OCI-LY1 (cell line): ENCODE results near the gene VEGFB.
A peak's percentile ranks its signal among the peaks of the same experiment; 100 is the strongest.

Source experiments
- H2AFZ ChIP-seq: fragments of 200-600 bp; sonication (generic), shearing (Covaris generic); 2 replicates; pipeline ENCODE4 v1.6.0; 2014; ENCODE audit warnings: antibody characterized with exemption, mild to moderate bottlenecking, low read length
- H3F3A ChIP-seq: fragments of 200-600 bp; sonication (generic), shearing (Covaris generic); 2 replicates; pipeline ENCODE4 v1.6.0; 2014; ENCODE audit warnings: mild to moderate bottlenecking, antibody characterized with exemption, low read length, moderate library complexity; ENCODE audit not compliant: insufficient read depth
- H3K27ac ChIP-seq: fragments of 200-600 bp; sonication (generic); 2 replicates; pipeline ENCODE4 v1.5.1; 2014; ENCODE audit warnings: low read length, mixed run types, mild to moderate bottlenecking, low read depth; ENCODE audit not compliant: poor library complexity, severe bottlenecking
- H3K27me3 ChIP-seq: fragments of 200-600 bp; sonication (generic); 2 replicates; pipeline ENCODE4 v1.6.0; 2014; ENCODE audit warnings: antibody characterized with exemption, mild to moderate bottlenecking, low read length, moderate library complexity; ENCODE audit not compliant: insufficient read depth
- H3K36me3 ChIP-seq: fragments of 200-600 bp; sonication (generic); 2 replicates; pipeline ENCODE4 v1.6.1; 2014; ENCODE audit warnings: mild to moderate bottlenecking, antibody characterized with exemption, low read length, moderate library complexity, mixed read lengths; ENCODE audit not compliant: insufficient read depth
- H3K4me1 ChIP-seq: fragments of 200-600 bp; sonication (generic); 2 replicates; pipeline ENCODE4 v1.5.1; 2014; ENCODE audit warnings: mild to moderate bottlenecking, low read length, moderate library complexity; ENCODE audit not compliant: insufficient read depth, severe bottlenecking
- H3K4me2 ChIP-seq: fragments of 200-600 bp; sonication (generic), shearing (Covaris generic); 2 replicates; pipeline ENCODE4 v1.6.1; 2014; ENCODE audit warnings: low read length
- H3K4me3 ChIP-seq: fragments of 200-600 bp; sonication (generic); 2 replicates; pipeline ENCODE4 v1.5.1; 2014; ENCODE audit warnings: low read length, low read depth, mild to moderate bottlenecking, mixed read lengths; ENCODE audit not compliant: poor library complexity, severe bottlenecking
- H3K79me2 ChIP-seq: fragments of 200-600 bp; shearing (Covaris generic); 2 replicates; pipeline ENCODE4 v1.6.1; 2016; ENCODE audit warnings: mixed run types, low read length, mixed read lengths; ENCODE audit not compliant: insufficient read depth
- H3K9ac ChIP-seq: fragments of 200-600 bp; sonication (generic), shearing (Covaris generic); 2 replicates; pipeline ENCODE4 v1.6.1; 2014; ENCODE audit warnings: mild to moderate bottlenecking, low read length, mixed read lengths
- H3K9me2 ChIP-seq: fragments of 200-600 bp; sonication (generic), shearing (Covaris generic); 2 replicates; pipeline ENCODE4 v1.6.1; 2014; ENCODE audit warnings: low read depth, mild to moderate bottlenecking, low read length, mixed read lengths
- H3K9me3 ChIP-seq: fragments of 200-600 bp; shearing (Covaris generic); 2 replicates; pipeline ENCODE4 v1.6.1; 2014; ENCODE audit warnings: low read length, mixed read lengths
- H4K20me1 ChIP-seq: fragments of 200-600 bp; sonication (generic), shearing (Covaris generic); 2 replicates; pipeline ENCODE4 v1.6.0; 2016; ENCODE audit warnings: mild to moderate bottlenecking, low read length; ENCODE audit not compliant: insufficient read depth
- CTCF ChIP-seq: fragments of 200-600 bp; sonication (generic), shearing (Covaris generic); IDR thresholded peaks from 2 replicates; pipeline ENCODE4 v1.5.1; 2017; ENCODE audit warnings: mild to moderate bottlenecking, antibody characterized with exemption, low read length, moderate library complexity, mixed read lengths
- EZH2 ChIP-seq: fragments of 200-600 bp; sonication (generic), shearing (Covaris generic); IDR thresholded peaks from 2 replicates; pipeline ENCODE4 v1.8.0; 2017; ENCODE audit warnings: borderline replicate concordance, mixed run types, mild to moderate bottlenecking, antibody characterized with exemption, low read length, moderate library complexity, mixed read lengths

Gene VEGFB

GRCh38 chr11:64211181-64211872 is 23.1 kb upstream of the VEGFB start:
- H2AFZ ChIP-seq, result no peak overlapping the region
- H3K9me3 ChIP-seq, result no peaks in the 10 kb centered on the region
- no peaks in the 10 kb centered on the region for H3K79me2 ChIP-seq
- peaks cover 63% of the 10 kb centered on the region for H3K36me3 ChIP-seq
- H3K27ac ChIP-seq, result no peak overlapping the region
- H3K4me1 ChIP-seq, result peaks cover 29% of the 10 kb centered on the region
- H3K27me3 ChIP-seq, result no peaks in the 10 kb centered on the region
- TF ChIP-seq CTCF (no peak), EZH2 (no peak)
- H3K4me3 ChIP-seq, result no peak overlapping the region
- H3K4me2 ChIP-seq, result no peak overlapping the region
- H3K9ac ChIP-seq, result no peak overlapping the region
- no peaks in the 10 kb centered on the region for H3K9me2 ChIP-seq
- H3F3A ChIP-seq, result no peaks in the 10 kb centered on the region
- H4K20me1 ChIP-seq, result no peaks in the 10 kb centered on the region

- Histone ChIP-seq H3K9me3 (no peaks in the 10 kb centered on the region), H3K27me3 (no peaks in the 10 kb centered on the region), H3K4me1 (no peaks in the 10 kb centered on the region), H3K9me2 (no peaks in the 10 kb centered on the region), H2AFZ (no peak overlapping the region), H3K36me3 (peaks cover 58% of the 10 kb centered on the region), H3F3A (no peaks in the 10 kb centered on the region), H3K4me3 (no peak overlapping the region), H3K4me2 (no peak overlapping the region), H3K9ac (no peak overlapping the region), H3K27ac (no peak overlapping the region), H3K79me2 (no peaks in the 10 kb centered on the region), H4K20me1 (no peaks in the 10 kb centered on the region)
- peak; percentile 40 for TF ChIP-seq CTCF
- TF ChIP-seq EZH2, result no peak
Observed at GRCh38 chr11:64216879-64217278, 17.5 kb upstream of the VEGFB start.

- Histone ChIP-seq H3F3A (no peaks in the 10 kb centered on the region), H3K9me2 (no peaks in the 10 kb centered on the region), H3K4me2 (no peak overlapping the region), H4K20me1 (no peaks in the 10 kb centered on the region), H3K9me3 (no peaks in the 10 kb centered on the region), H3K27me3 (no peaks in the 10 kb centered on the region), H3K4me3 (no peak overlapping the region), H3K27ac (no peak overlapping the region), H3K79me2 (no peaks in the 10 kb centered on the region), H2AFZ (no peak overlapping the region), H3K9ac (no peak overlapping the region), H3K4me1 (no peaks in the 10 kb centered on the region), H3K36me3 (peaks cover 59% of the 10 kb centered on the region)
- TF ChIP-seq CTCF, result no peak
- no peak for TF ChIP-seq EZH2
Observed at GRCh38 chr11:64218628-64219353, 15.6 kb upstream of the VEGFB start.
